GM21526 (cell line): Measurements from ENCODE around the gene PSMG1.
"Not testable (repeated sequence)": the region's sequence is repeated elsewhere in the genome, so short reads cannot be mapped to it uniquely, and the experiment has no call there.

Experiments
- ATAC-seq: cut with Tn5 transposase; IDR thresholded peaks from one replicate; pipeline ENCODE4 v1.9.1; 2021; ENCODE audit warnings: moderate library complexity; ENCODE audit not compliant: unreplicated experiment, low FRiP score

PSMG1 gene

GRCh38 chr21:39161064-39161463 is 22.2 kb downstream of the PSMG1 start:
- ATAC-seq = no peak

- no peak for ATAC-seq
Measured at GRCh38 chr21:39159342-39160063, 23.7 kb downstream of the PSMG1 start.

- ATAC-seq = not testable (repeated sequence)
Measured at GRCh38 chr21:39157241-39157640, 26.0 kb downstream of the PSMG1 start.

- ATAC-seq = no peak
Measured at GRCh38 chr21:39156024-39156423, 27.2 kb downstream of the PSMG1 start.

- ATAC-seq = no peak
Measured at GRCh38 chr21:39155578-39155977, 27.7 kb downstream of the PSMG1 start.

GRCh38 chr21:39153842-39154241 is 29.4 kb downstream of the PSMG1 start:
- no peak for ATAC-seq

- ATAC-seq = no peak
Measured at GRCh38 chr21:39153373-39153772, 29.9 kb downstream of the PSMG1 start.

GRCh38 chr21:39152271-39152670 is 31.0 kb downstream of the PSMG1 start:
- no peak for ATAC-seq

GRCh38 chr21:39150877-39151276 is 32.4 kb downstream of the PSMG1 start:
- no peak for ATAC-seq

GRCh38 chr21:39150316-39150715 is 32.9 kb downstream of the PSMG1 start:
- ATAC-seq = no peak

- no peak for ATAC-seq
Measured at GRCh38 chr21:39149882-39150281, 33.4 kb downstream of the PSMG1 start.

- no peak for ATAC-seq
Measured at GRCh38 chr21:39148975-39149374, 34.3 kb downstream of the PSMG1 start.

- no peak for ATAC-seq
Measured at GRCh38 chr21:39144191-39144590, 39.1 kb downstream of the PSMG1 start.

GRCh38 chr21:39142972-39143371 is 40.3 kb downstream of the PSMG1 start:
- no peak for ATAC-seq

- ATAC-seq = no peak
Measured at GRCh38 chr21:39141502-39141901, 41.7 kb downstream of the PSMG1 start.

GRCh38 chr21:39137248-39138178 is 45.7 kb downstream of the PSMG1 start:
- ATAC-seq = no peak

GRCh38 chr21:39136711-39137110 is 46.5 kb downstream of the PSMG1 start:
- no peak for ATAC-seq

GRCh38 chr21:39136138-39136537 is 47.1 kb downstream of the PSMG1 start:
- not testable (repeated sequence) for ATAC-seq

GRCh38 chr21:39134288-39134810 is 48.9 kb downstream of the PSMG1 start:
- ATAC-seq = no peak

GRCh38 chr21:39132248-39132647 is 51.0 kb downstream of the PSMG1 start:
- no peak for ATAC-seq

GRCh38 chr21:39131791-39132190 is 51.5 kb downstream of the PSMG1 start:
- no peak for ATAC-seq
